H1 (cell line): ENCODE measurements around the gene STAT3. TPM values are rescaled to one million over a fixed set of nuclear protein-coding genes. Genes with fewer than 3 reads are reported as not detected.

Experiments used
- CTCF ChIA-PET: fragments of 300-600 bp; sonication (Branson Sonifier 250); formaldehyde crosslinking; loops from one replicate; lab custom pipeline; 2021; ENCODE audit not compliant: partially characterized antibody; lab: Charles Lee
- POLR2A ChIA-PET: fragments of 300-600 bp; sonication (Branson Sonifier 250); formaldehyde crosslinking; loops from one replicate; lab custom pipeline; 2021; ENCODE audit warnings: inconsistent platforms; ENCODE audit not compliant: partially characterized antibody; lab: Charles Lee
- DNase-seq, 2 experiments: peaks; one replicate each; pipeline versions ENCODE4 v3.0.0 to v3.0.0-alpha.2; 2010 to 2022; ENCODE audit warnings: low spot score in 2 of 2, low read depth in 1 of 2, mixed read lengths in 1 of 2
- FAIRE-seq: peaks from 2 replicates; lab custom pipeline; 2011; peaks lifted over from hg19 to GRCh38; lab: Jason Lieb, UNC
- H2AFZ ChIP-seq: 2 replicates; pipeline ENCODE4 v1.8.1; 2012; ENCODE audit warnings: low read length, inconsistent platforms
- H2AK5ac ChIP-seq: 2 replicates; pipeline ENCODE4 v1.6.1; 2013; ENCODE audit warnings: low read depth, low read length
- H2BK120ac ChIP-seq: replicated peaks from 2 replicates; pipeline ENCODE3; 2013; ENCODE audit warnings: low read depth, low read length, inconsistent platforms
- H2BK12ac ChIP-seq: 2 replicates; pipeline ENCODE4 v1.6.1; 2013; ENCODE audit warnings: low read depth, low read length
- H2BK15ac ChIP-seq: 2 replicates; pipeline ENCODE4 v1.6.1; 2013; ENCODE audit warnings: low read length
- H2BK20ac ChIP-seq: 2 replicates; pipeline ENCODE4 v1.6.1; 2013; ENCODE audit warnings: low read length
- H2BK5ac ChIP-seq: 2 replicates; pipeline ENCODE4 v1.6.1; 2013; ENCODE audit warnings: low read depth, low read length
- H3K14ac ChIP-seq: 2 replicates; pipeline ENCODE4 v1.6.1; 2013; ENCODE audit warnings: inconsistent platforms; ENCODE audit not compliant: insufficient read length
- H3K18ac ChIP-seq: 2 replicates; pipeline ENCODE4 v1.6.1; 2013; ENCODE audit warnings: low read length; ENCODE audit errors: extremely low read depth
- H3K23ac ChIP-seq: 2 replicates; pipeline ENCODE4 v1.6.1; 2013; ENCODE audit warnings: inconsistent platforms; ENCODE audit not compliant: insufficient read length
- H3K23me2 ChIP-seq: 2 replicates; pipeline ENCODE4 v1.6.1; 2013; ENCODE audit warnings: low read depth, low read length
- H3K27ac ChIP-seq: 2 replicates; pipeline ENCODE4 v1.6.1; 2011; ENCODE audit warnings: low read depth, low read length, inconsistent platforms
- H3K27me3 ChIP-seq, 4 experiments: replicated peaks in 1 of 4; 1 replicate in 1 of 4; 2 replicates in 3 of 4; pipeline versions ENCODE4 v1.6.1 to v1.8.1; 2011 to 2013; ENCODE audit warnings: low read length in 3 of 4, mild to moderate bottlenecking in 3 of 4, inconsistent platforms in 2 of 4, mixed read lengths in 2 of 4, moderate library complexity in 1 of 4; ENCODE audit not compliant: control insufficient read depth in 3 of 4, insufficient read depth in 3 of 4; ENCODE audit errors: extremely low read depth in 1 of 4
- H3K36me3 ChIP-seq, 4 experiments: 2 replicates each; pipeline versions ENCODE4 v1.6.1 to v1.8.1; 2011 to 2013; ENCODE audit warnings: mild to moderate bottlenecking in 4 of 4, low read length in 3 of 4, moderate library complexity in 2 of 4, control low read depth in 1 of 4, inconsistent platforms in 1 of 4; ENCODE audit not compliant: insufficient read depth in 4 of 4, control insufficient read depth in 2 of 4
- H3K4ac ChIP-seq: replicated peaks from 2 replicates; pipeline ENCODE3; 2013; ENCODE audit warnings: low read length, low read depth, mixed read lengths, inconsistent platforms; ENCODE audit not compliant: insufficient read length
- H3K4me1 ChIP-seq, 4 experiments: replicated peaks in 1 of 4; 1 replicate in 1 of 4; 2 replicates in 3 of 4; pipeline versions ENCODE4 v1.6.1 to v1.8.1; 2011 to 2013; ENCODE audit warnings: low read length in 3 of 4, inconsistent platforms in 2 of 4, mixed read lengths in 1 of 4; ENCODE audit not compliant: insufficient read depth in 4 of 4, control insufficient read depth in 3 of 4
- H3K4me2 ChIP-seq, 2 experiments: 2 replicates each; pipeline versions ENCODE4 v1.6.1 to v1.8.1; 2011 to 2013; ENCODE audit warnings: low read depth in 2 of 2, low read length in 2 of 2, control low read depth in 1 of 2, inconsistent platforms in 1 of 2, mild to moderate bottlenecking in 1 of 2; ENCODE audit not compliant: insufficient read depth in 1 of 2
- H3K4me3 ChIP-seq, 4 experiments: fragments of 200-600, 300-600 bp in 1 of 4; sonication (generic), shearing (Covaris generic), sonication (Bioruptor Twin) in 1 of 4; 2 replicates each; pipeline versions ENCODE4 v1.5.1 to v1.8.1; 2011 to 2016; ENCODE audit warnings: low read length in 4 of 4, low read depth in 3 of 4, control low read depth in 2 of 4, inconsistent platforms in 2 of 4, mild to moderate bottlenecking in 2 of 4, mixed read lengths in 1 of 4, moderate library complexity in 1 of 4; ENCODE audit not compliant: insufficient read depth in 2 of 4; ENCODE audit errors: extremely low read depth in 1 of 4
- H3K56ac ChIP-seq: replicated peaks from 2 replicates; pipeline ENCODE3; 2013; ENCODE audit warnings: low read depth, mild to moderate bottlenecking, mixed read lengths, low read length, inconsistent platforms; ENCODE audit not compliant: insufficient read length
- H3K79me1 ChIP-seq: 2 replicates; pipeline ENCODE4 v1.6.1; 2013; ENCODE audit warnings: low read depth, low read length, control low read depth
- H3K79me2 ChIP-seq, 2 experiments: 2 replicates each; pipeline versions ENCODE4 v1.6.1 to v1.8.1; 2012 to 2013; ENCODE audit warnings: low read length in 2 of 2, mild to moderate bottlenecking in 2 of 2, inconsistent platforms in 1 of 2; ENCODE audit not compliant: insufficient read depth in 2 of 2, control insufficient read depth in 1 of 2
- H3K9ac ChIP-seq, 4 experiments: replicated peaks in 1 of 4; 1 replicate in 1 of 4; 2 replicates in 3 of 4; pipeline versions ENCODE4 v1.6.1 to v1.8.1; 2011 to 2013; ENCODE audit warnings: low read depth in 3 of 4, low read length in 3 of 4, control low read depth in 2 of 4, mild to moderate bottlenecking in 2 of 4, moderate library complexity in 2 of 4, inconsistent platforms in 1 of 4; ENCODE audit errors: extremely low read depth in 1 of 4
- H3K9me3 ChIP-seq, 2 experiments: 2 replicates each; pipeline versions ENCODE4 v1.6.1 to v1.8.1; 2012 to 2013; ENCODE audit warnings: mild to moderate bottlenecking in 2 of 2, moderate library complexity in 2 of 2, control low read depth in 1 of 2, inconsistent platforms in 1 of 2, low read depth in 1 of 2, low read length in 1 of 2, mixed read lengths in 1 of 2; ENCODE audit not compliant: insufficient read depth in 2 of 2
- H4K20me1 ChIP-seq, 2 experiments: replicated peaks in 1 of 2; 2 replicates each; pipeline versions ENCODE3 to v1.8.1; 2011 to 2013; ENCODE audit warnings: inconsistent platforms in 2 of 2, low read length in 2 of 2, mild to moderate bottlenecking in 1 of 2; ENCODE audit not compliant: insufficient read depth in 2 of 2, control insufficient read depth in 1 of 2
- H4K5ac ChIP-seq: 2 replicates; pipeline ENCODE4 v1.6.1; 2013; ENCODE audit warnings: low read length, low read depth, mixed read lengths, inconsistent platforms; ENCODE audit not compliant: insufficient read length
- H4K8ac ChIP-seq: 2 replicates; pipeline ENCODE4 v1.8.0; 2013; ENCODE audit warnings: mild to moderate bottlenecking, moderate library complexity, low read length, inconsistent platforms; ENCODE audit not compliant: insufficient read depth; ENCODE audit errors: extremely low read depth
- H4K91ac ChIP-seq: replicated peaks from 2 replicates; pipeline ENCODE3; 2013; ENCODE audit warnings: low read length, mixed read lengths, inconsistent platforms; ENCODE audit not compliant: insufficient read length
- GTF2F1 ChIP-seq: IDR thresholded peaks from 2 replicates; pipeline ENCODE4 v1.6.1; 2012; ENCODE audit warnings: low read depth, low read length, improper control_type of control experiment, borderline replicate concordance
- WGBS, 2 experiments: shearing (Covaris generic) in 1 of 2; methylation state at CpG; one replicate each; pipeline versions ENCODE4 v1.1.6 to v1.1.7; 2013 to 2015; ENCODE audit warnings: low lambda C conversion rate in 2 of 2, mixed read lengths in 2 of 2, inconsistent platforms in 1 of 2, low coverage in 1 of 2, missing lambda C conversion rate in 1 of 2; ENCODE audit not compliant: insufficient replicate concordance in 2 of 2, insufficient coverage in 1 of 2, insufficient read length in 1 of 2; ENCODE audit errors: extremely low coverage in 1 of 2, missing lambda C conversion rate in 1 of 2; 5-methylcytosine and 5-hydroxymethylcytosine counted together
- polyA plus RNA-seq, 7 experiments: library from polyadenylated mRNA; depleted of rRNA in 3 of 7; stranded (reverse) in 5 of 7; unstranded in 2 of 7; fragments of >200 nt in 5 of 7; fragments of 200-250 nt in 2 of 7; gene quantifications; 1 replicate in 5 of 7; 2 replicates in 1 of 7; 4 replicates in 1 of 7; pipeline versions ENCODE4 v1.2.1 to v1.2.3, GENCODE V29; 2011 to 2013; ENCODE audit warnings: missing spikeins in 2 of 7, mixed read lengths in 2 of 7
- total RNA-seq: library from RNA; stranded (reverse); fragmentation: NEBNext Ultra II Directional; extraction: Animal tissue kit (Norgen Biotek cat#: 25700); gene quantifications from 2 replicates; pipeline ENCODE4 v1.2.1, GENCODE V29; 2021

STAT3 gene
- total and polyA plus RNA-seq, 2 of the 8 experiments (the other 6 are each of a cell fraction or from before 2014, with no cell fraction given) = 38.4 to 94.1 TPM

- H3K4ac ChIP-seq = no peak overlapping the region
- H2BK5ac ChIP-seq = no peak overlapping the region
- POLR2A ChIA-PET = interaction anchor here (1.3 kb wide), 1 partner anchor 29 kb away, joined by 3 read pairs; no protein-coding TSS in a partner anchor
- H4K5ac ChIP-seq = no peak overlapping the region
- no peak overlapping the region for H3K4me2 ChIP-seq
- no peaks in the 10 kb centered on the region for H3K27me3 ChIP-seq
- H3K9ac ChIP-seq = no peak overlapping the region
- no peaks in the 10 kb centered on the region for H3K9me3 ChIP-seq
- no peaks in the 10 kb centered on the region for H3K36me3 ChIP-seq
- CTCF ChIA-PET = interaction anchor here (0.6 to 23.6 kb wide), 5 partner anchors 10 to 75 kb away, joined by 3 to 542 read pairs (median 3); no protein-coding TSS in a partner anchor
- DNase-seq (no peak), FAIRE-seq (no peak)
- no peak overlapping the region for H3K4me3 ChIP-seq
- no peak overlapping the region for H2BK20ac ChIP-seq
- H2BK12ac ChIP-seq = no peak overlapping the region
- H2AFZ ChIP-seq = no peak overlapping the region
- peaks cover 0 to 5% (median under 1%) of the 10 kb centered on the region in 4 experiments; a peak in 2 of 7 replicates for H3K4me1 ChIP-seq
- H3K56ac ChIP-seq = no peak overlapping the region
- no peak overlapping the region for H2BK120ac ChIP-seq
- no peaks in the 10 kb centered on the region for H3K79me2 ChIP-seq
- no peak for TF ChIP-seq GTF2F1
- TF ChIP-seq, all 59 proteins: peak for 0
- H3K18ac ChIP-seq = no peak overlapping the region
- no peak overlapping the region for H4K8ac ChIP-seq
- no peaks in the 10 kb centered on the region for H3K79me1 ChIP-seq
- 97% methylated on average over 3 of the region's 4 CpGs; no CpG with 5 or more reads in 1 of the 2 experiments for WGBS, 2 experiments
- no peaks in the 10 kb centered on the region for H3K23me2 ChIP-seq
- H3K14ac ChIP-seq = no peak overlapping the region
- no peak overlapping the region for H3K27ac ChIP-seq
- H4K91ac ChIP-seq = no peak overlapping the region
- no peaks in the 10 kb centered on the region for H4K20me1 ChIP-seq
- H2AK5ac ChIP-seq = no peak overlapping the region
- H3K23ac ChIP-seq = no peak overlapping the region
- no peak overlapping the region for H2BK15ac ChIP-seq
Observed at GRCh38 chr17:42394838-42395237, 6.6 kb upstream of the STAT3 start.
